ENCODE results near the gene MN1.

Gene MN1

DNA sequence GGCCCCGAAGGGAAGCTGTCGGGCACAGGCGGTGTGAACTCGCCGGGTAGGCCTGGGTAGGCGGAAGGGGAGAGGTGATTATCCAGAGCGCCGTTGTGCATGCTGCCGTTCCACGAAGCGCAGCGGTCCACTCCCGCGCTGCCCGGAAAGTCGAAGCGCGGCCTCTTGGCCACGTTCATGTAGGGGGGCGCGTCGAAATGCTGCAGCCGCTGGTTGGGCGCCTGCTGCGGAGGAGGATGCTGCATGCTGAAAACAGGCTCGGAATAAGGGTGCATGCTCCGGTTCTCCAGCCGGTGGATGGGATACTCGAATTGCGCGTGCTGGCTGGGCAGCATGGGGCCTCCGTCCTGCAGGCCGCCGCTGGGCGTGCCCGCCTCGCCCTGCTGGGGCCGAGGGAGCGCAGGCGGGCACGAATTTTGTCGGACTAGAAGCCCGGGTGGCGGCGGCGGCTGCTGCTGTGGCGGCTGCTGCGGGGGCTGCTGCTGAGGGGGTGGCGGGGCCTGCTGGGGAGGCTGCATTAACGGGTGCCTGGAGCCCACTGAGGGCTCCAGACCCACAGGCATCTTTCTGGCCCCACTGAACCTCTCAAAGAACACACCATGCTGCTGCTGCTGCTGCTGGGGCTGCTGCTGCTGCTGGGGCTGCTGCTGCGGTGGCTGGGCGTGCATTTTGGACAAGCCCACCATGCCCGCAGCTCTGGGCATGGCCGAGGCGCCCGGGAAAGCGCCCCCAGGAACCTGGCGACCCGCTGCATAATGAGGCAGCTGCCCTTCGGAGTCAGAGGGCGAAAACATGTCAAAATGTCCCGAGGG is 2.3 kb downstream of the MN1 start:
- DNase-seq = no peak

GRCh38 chr22:27798511-27799014 is 3.0 kb downstream of the MN1 start:
- no peak for DNase-seq

DNA sequence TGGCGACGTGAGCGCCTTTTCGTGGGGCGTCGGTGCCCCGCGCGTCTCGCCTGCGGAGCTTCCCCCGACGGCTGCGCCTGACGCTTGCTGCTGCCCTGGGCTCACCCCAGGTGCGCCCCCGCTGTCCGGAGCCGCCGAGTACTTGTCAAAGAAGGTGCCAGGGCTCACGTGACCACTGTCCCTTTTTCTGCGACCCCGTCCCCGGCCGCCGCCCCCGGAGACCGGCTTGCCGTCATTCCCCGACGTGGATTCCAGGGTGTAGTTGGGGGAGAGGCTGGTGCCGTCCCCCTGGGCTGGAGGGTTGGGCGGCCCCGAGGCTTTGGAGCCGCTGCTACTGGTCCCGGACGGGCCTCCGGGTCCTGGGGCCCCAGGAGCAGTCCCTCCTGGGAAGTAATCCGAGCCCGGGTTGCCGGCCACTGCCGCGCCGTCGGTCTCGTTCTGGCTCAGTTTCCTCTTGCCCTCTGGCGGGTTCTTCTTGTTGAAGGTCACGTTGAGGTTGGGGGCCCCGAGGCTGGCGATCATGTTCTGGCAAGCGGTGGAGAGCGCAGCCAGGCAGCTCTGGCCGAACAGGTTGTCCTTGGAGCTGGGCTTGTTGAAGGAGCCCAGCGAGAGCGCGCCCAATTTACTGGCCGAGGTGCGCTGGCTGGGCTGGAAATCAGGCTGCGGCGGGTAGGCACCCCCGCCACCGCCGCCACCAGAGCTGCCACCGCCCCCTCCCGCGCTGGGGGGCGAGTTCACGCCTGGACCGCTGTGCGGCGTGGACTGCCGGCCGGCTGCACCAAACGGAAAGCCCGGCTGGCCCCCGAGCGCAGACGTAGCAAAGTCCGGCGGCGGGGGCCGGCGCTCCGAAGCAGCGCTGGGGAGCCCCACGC is 3.8 kb downstream of the MN1 start:
- no peak for DNase-seq

GRCh38 chr22:27796829-27797519 is 4.6 kb downstream of the MN1 start:
- no peak for DNase-seq

GRCh38 chr22:27795696-27796517 is 5.6 kb downstream of the MN1 start:
- no peak for DNase-seq

DNA sequence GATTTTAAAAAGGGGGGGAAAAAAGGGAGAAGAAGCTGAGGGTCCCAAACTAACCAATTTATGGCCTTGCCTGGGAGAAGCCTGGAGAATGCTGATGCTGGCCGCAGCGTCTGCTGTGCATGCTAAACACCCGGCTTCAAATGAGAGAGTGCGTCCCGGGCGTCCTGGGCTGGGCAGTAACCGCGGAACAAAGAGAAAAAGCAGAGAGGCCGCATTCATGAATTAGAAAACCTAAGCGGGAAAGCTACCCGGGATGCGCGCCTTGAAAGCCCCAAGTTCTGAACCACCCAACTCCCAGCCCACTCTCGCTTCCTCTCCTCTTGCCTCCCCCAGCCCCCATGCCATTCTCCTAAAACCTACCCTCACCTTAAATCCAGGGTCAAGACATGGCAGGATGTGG is 6.5 kb downstream of the MN1 start:
- DNase-seq = no peak

DNA sequence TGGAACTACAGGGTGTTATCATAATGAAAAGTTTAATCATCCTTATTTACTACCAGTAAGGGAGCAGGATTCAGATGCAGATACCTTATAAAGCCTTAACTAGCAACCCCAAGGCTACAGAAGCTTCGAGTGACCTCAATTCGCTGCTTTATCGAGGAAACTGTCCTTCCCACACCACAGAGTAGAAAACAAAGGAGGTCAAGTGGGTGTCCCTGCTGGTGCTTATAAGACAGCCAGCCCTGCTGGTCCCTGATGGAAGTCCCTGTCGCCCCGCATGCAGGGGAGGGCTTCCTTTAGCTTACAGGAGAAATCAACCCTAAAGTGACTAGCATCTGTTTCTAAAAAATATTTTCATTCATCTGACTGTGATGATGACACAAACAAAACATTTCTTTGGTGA is 7.3 kb downstream of the MN1 start:
- DNase-seq = no peak

- DNase-seq = no peak
These were observed 8.0 kb downstream of the MN1 start for GRCh38 chr22:27793576-27793975.

- DNase-seq = no peak
These were observed 8.9 kb downstream of the MN1 start for GRCh38 chr22:27792452-27793161.

DNA sequence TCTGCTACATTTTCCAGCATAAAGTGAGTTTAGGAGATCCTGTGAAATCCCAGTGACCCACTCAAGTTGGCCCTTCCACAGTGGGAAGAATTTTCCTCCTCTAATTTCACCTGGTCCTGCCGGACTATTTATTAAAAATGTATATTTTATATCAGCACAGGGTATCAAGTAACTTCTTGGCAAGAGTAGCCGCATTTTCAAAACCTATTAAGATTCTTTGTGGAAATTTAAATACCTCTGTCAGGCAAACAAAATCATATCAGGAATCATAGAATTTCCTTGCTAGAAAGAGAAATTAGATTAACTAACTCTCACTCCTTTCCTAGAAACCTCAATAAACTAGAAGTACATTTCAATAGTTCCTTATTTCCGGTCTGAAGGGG is 9.7 kb downstream of the MN1 start:
- no peak for DNase-seq

GRCh38 chr22:27791159-27791858 is 10.2 kb downstream of the MN1 start:
- DNase-seq = no peak

GRCh38 chr22:27790376-27791158 is 11.0 kb downstream of the MN1 start:
- no peak for DNase-seq

GRCh38 chr22:27788500-27789288 is 12.9 kb downstream of the MN1 start:
- DNase-seq = no peak

DNA sequence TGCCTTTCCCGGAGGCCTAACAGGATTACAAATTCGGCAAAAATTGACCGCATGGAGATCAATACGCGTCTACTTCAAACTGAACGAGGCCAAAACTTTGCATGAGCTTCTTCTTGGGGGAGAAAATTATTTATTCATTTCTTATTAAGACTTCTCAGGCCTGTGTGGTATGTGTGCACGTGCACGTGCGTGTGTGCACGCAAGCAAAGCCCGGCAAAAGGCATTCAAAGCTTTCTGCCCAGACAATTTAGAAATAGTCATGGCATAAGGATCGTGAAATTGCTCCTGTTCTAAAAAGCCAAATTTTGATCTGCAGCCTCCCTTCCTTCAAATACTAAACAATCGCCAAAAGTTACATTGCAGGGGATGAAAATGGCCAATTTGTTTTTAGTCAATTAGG is 14.6 kb downstream of the MN1 start:
- no peak for DNase-seq

- DNase-seq = no peak
These were observed 15.1 kb downstream of the MN1 start for GRCh38 chr22:27786291-27786932.

DNA sequence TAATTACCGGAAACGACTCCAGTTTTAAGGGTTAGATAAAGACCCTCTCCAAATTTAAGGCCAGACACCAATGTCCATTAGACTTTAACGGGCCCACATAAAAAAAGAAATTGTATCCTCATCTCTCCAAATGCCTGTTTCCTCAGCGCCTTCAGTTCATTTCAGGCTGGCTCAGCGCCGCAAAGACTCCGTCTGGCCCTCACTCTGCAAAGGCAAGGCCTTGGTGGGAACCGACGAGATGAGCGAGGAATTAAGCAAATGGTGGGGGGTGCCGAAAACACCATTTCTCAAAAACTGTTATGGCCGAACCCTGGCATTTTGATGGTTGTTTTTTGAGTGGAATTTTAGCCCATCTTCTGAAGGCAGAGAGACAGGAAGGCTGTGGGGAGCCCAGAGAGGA is 15.7 kb downstream of the MN1 start:
- DNase-seq = no peak

- no peak for DNase-seq
These were observed 17.5 kb downstream of the MN1 start for GRCh38 chr22:27784120-27784475.

GRCh38 chr22:27783436-27784119 is 18.0 kb downstream of the MN1 start:
- DNase-seq = no peak

Measured in stimulated activated CD4-positive, alpha-beta T cell treated with anti-CD3 and anti-CD28 coated beads, Interleukin-4, amount 100 ng/mL, for 24 hours (primary cell).